DMS53 (cell line): ENCODE measurements around the gene CROT.

ENCODE experiments used
- DNase-seq: peaks from one replicate; lab custom pipeline; 2025; lab: John Stamatoyannopoulos, UW

The CROT gene

DNA sequence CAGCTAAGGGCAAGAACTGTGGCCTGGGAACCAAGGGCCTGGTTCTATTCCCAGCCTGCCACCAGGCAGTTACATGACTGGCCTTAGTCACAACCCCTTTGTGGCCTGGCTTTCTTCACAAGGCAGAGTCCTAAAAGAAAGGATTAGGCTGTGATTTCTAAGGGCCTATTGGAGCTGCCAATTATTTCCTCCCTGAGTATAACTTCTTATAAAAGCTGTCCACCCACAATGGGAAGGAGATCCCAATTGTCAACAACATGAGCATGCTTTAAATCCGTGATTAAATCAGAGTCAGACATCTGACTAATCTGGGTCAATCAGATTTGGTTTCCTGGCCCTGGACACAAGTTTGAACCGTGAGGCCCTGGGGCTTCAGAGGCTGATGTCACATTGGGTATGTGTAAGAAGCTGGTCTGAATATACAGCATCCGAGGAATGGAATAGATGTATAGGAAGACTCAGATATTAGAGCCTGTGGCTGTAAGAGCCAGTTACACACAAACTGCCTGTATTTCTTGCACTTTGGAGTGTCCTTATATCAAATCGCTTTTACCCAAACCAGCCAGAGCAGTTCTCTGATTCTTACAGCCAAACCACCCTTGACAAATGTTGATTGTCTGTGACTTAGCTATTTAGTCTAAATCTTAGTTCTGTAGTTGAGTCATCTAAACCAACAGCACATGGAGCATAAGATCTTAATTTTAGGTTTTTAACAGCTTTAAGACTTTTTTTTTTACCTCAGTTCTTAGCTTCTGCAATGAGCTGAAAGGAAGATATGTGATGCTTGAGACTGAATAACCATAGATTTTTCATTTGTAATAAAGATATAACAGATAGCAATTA lies 68.7 kb downstream of the CROT start:
- no peak for DNase-seq

DNA sequence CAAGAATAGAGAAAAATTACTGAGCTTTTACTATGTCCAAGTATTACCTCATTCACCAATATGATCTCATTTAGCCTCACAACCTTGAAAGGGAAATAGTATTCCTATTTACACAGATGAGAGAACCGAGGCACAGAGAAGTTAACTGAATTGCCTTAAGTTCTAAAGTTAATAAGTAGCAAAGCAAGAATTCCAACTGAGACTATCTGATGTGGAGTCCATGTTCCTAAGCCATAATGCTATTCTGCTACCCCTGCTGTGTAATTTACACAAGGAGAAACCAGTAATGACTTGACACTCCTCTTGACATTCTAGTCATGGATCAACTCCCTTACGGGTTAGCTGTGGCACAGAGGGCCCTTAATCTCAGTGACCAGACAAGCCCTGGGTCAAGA lies 69.3 kb downstream of the CROT start:
- DNase-seq: peak; percentile 31

DNA sequence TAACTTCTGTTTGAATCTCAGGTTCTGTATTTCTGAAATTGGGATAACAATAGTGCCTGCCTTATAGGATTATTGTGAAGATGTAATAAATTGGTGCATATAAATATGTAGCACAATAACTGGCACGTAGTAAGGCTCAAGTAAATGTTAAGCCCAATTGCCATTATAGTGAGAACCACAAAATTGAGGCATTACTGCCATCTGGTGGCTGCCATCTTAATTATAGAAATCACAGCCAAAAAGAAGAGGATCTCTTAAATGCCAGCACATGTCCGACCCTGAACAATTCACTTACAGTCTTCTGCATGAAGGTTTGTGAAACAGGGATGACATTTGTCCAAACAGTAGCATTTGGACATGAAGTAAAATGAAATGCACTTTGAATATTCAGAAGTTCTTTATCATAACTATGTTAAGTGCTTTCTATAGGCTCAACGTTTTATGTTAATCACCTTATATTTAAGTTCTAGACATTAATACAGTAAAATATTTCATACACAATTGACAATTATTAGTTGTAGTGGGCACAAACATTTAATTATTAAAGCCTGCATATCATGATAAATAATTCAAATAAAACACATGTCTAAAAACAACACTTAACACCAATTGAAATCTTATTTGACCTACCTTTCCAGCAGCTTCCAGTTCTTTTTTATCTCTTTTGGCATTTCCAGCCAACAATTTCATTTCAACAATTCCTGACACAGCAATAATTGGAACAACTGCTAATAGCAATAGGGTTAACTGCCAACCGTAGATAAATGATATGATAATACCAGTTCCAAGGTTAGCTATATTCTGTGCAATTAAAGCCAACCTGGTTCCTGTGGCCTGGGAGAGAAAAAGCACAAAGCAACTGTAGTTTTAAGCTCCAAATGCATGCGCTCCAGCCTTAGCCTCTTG lies 71.5 kb downstream of the CROT start:
- peak; percentile 80 for DNase-seq

DNA sequence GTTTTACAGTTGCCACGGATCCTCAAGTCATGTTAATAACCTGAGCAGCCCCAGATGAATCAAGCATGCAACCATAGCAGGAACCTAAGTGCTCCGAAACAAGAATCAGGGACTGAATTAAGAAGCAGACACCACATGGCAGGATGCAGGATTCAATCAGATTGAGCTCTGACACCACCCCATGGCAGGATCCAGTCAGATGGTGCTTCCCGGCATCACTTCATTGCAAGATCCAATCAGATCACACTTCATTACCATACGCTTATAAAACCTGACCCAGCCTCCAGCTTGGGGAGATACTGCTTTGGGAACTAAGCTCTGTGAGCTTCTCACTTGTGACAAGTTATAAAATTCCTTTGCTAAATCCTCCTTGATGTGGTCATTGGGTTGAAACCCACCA lies 74.7 kb downstream of the CROT start:
- DNase-seq: no peak

DNA sequence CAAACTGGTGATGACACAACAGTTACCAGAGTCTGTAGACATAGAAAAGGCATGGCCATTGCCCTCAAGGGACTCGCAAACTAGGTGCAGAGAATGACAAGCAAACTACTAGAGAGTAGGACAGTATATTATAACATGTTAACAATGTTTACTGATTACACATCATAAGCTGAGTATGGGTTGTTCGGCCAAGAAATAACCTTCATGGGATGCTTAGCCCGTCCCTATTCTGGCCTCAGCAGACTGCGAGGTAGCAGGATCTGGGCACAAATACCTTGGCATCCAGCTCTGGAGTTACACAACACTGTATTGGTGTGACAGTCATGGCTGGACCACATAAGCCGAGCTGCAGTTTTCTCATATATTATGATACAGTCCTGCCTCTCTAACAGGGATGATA lies 78.6 kb downstream of the CROT start:
- no peak for DNase-seq

DNA sequence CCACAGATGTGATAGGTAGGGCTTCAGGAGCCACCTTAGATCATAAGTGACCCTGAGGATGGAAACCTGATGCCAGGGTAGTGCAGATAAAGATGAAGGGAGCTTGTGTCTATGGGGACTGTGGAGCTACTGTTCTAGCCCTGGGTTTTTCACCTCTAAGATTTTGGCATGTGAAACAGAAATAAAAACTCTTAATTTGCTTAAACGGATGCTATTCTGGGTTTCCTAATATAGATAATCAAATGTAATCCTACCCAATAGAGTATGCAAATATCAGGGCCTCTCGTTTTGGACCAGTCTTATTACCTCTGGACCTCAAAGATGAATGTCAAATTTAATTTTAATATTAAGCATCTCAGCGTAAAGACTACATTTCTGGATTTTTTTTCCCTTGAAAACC lies 80.7 kb downstream of the CROT start:
- DNase-seq: no peak

DNA sequence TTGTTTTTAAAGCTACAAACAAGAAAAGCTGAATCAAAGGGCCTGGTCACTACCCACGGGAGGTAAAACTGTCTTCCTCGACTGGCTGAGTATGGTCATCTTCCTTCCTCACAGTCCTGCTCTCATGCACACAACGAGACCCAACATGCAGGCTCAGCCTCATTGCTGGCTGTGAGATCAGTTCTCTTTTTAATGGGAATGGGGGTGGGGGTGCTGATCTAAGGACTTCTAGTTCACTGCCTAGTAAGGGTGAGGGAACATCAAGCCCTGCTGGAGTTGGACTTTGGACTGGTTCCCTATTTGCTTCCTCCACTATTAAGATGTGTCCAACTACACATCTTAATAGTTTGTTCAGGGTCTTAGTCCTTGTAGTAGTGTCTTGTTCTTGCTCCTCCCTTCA lies 81.8 kb downstream of the CROT start:
- no peak for DNase-seq

DNA sequence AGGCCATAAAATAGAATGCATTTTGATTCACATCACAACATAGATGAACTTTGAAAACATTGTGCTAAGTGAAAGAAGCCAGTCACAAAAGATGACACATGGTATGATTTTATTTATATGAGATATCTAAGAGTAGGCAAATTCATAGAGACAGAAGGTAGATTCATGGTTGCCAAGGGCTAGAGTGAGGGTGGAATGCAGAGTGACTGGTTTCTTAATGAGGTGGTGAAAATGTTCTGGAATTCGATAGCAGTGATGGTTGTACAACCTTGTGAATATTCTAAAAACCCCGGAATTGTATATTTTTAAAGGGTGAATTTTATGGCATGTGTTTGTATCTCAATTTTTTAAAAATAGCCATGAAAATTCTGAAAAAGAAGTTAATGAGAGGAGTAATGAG lies 87.1 kb downstream of the CROT start:
- no peak for DNase-seq

DNA sequence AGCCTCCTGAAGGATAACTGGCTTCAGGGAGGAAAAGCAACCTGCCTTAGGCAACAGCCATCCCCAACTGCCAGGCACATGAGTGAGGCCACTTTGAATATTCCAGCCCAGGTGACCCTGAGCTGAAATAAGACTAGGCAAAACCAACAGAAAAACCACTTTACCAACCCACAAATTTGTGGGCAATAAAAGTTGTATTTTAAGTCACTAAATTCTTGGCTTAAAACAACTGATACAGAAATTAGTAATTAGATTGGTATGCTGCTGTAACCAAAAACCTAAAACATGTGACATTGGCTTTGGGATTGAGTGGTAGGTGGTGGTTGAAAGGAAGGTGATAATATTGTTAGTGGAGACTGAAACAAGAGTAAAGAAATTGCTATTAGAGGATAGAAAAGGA lies 90.1 kb downstream of the CROT start:
- DNase-seq: no peak

DNA sequence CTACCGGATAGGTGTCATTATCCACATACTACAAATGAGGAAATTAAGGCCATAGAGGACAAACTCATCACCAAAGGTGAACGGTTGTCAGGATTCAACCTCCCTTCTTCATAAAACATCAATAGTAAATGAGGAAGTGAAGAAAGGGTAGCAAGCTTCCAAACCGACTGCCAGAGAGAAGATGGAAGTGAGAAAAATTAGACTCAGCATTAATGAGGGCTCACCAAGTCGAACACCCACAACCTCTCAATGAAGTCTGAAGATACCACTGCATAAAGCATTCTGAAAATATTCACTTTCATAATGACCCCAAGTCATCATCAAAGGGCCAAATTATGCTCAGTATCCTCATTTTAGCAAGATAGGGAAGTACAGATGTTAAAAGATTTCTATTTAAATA lies 100.4 kb downstream of the CROT start:
- no peak for DNase-seq

DNA sequence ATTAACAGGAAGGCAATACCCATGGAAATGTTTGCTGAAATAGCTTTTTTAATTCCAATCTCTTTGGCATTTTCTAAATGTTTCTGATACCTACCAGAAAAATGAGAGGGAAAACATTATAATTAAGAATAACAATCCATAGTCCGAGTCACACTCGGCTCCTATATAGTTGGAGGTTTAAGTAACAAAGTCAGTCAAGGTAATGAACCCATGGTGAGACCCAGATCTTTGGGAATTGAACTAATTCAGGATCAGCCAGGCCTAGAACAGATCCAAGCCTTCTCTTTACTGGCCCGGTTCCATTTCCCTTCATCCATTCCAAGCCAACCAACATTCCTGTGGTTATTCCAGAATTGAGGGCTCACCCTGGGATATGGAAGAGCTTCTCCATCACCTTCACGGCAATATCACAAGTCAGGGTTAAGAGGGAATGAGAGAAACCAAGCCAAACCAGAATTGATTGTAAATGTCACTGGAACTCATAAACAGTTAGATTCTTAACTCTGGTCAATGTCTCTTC lies 101.7 kb downstream of the CROT start:
- DNase-seq: no peak

DNA sequence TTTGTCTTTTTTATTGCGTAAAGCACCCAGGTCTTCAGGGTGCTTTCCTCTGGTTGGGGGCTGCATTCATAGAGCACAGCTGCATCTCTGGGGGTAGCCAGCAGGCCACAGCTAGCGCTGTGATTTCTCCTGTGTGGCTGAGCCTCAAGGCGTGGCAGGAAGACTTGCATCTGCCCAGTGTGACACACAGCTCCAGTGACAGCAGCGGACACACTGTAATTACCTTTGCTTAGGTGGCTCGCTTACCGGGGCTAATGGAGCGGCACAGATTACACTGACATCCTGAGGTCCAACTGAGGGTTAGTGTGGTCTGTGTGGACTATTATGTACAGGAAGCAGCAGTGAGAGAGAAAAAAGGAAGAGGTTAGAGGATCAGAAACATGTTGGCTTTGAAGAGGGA lies 102.9 kb downstream of the CROT start:
- no peak for DNase-seq
